OCI-LY1 (cell line): ENCODE measurements around the gene ADGRG4.

Experiments
- H2AFZ ChIP-seq: fragments of 200-600 bp; sonication (generic), shearing (Covaris generic); 2 replicates; pipeline ENCODE4 v1.6.0; 2014; ENCODE audit warnings: antibody characterized with exemption, mild to moderate bottlenecking, low read length
- H3F3A ChIP-seq: fragments of 200-600 bp; sonication (generic), shearing (Covaris generic); 2 replicates; pipeline ENCODE4 v1.6.0; 2014; ENCODE audit warnings: mild to moderate bottlenecking, antibody characterized with exemption, low read length, moderate library complexity; ENCODE audit not compliant: insufficient read depth
- H3K27ac ChIP-seq: fragments of 200-600 bp; sonication (generic); 2 replicates; pipeline ENCODE4 v1.5.1; 2014; ENCODE audit warnings: low read length, mixed run types, mild to moderate bottlenecking, low read depth; ENCODE audit not compliant: poor library complexity, severe bottlenecking
- H3K27me3 ChIP-seq: fragments of 200-600 bp; sonication (generic); 2 replicates; pipeline ENCODE4 v1.6.0; 2014; ENCODE audit warnings: antibody characterized with exemption, mild to moderate bottlenecking, low read length, moderate library complexity; ENCODE audit not compliant: insufficient read depth
- H3K36me3 ChIP-seq: fragments of 200-600 bp; sonication (generic); 2 replicates; pipeline ENCODE4 v1.6.1; 2014; ENCODE audit warnings: mild to moderate bottlenecking, antibody characterized with exemption, low read length, moderate library complexity, mixed read lengths; ENCODE audit not compliant: insufficient read depth
- H3K4me1 ChIP-seq: fragments of 200-600 bp; sonication (generic); 2 replicates; pipeline ENCODE4 v1.5.1; 2014; ENCODE audit warnings: mild to moderate bottlenecking, low read length, moderate library complexity; ENCODE audit not compliant: insufficient read depth, severe bottlenecking
- H3K4me2 ChIP-seq: fragments of 200-600 bp; sonication (generic), shearing (Covaris generic); 2 replicates; pipeline ENCODE4 v1.6.1; 2014; ENCODE audit warnings: low read length
- H3K4me3 ChIP-seq: fragments of 200-600 bp; sonication (generic); 2 replicates; pipeline ENCODE4 v1.5.1; 2014; ENCODE audit warnings: low read length, low read depth, mild to moderate bottlenecking, mixed read lengths; ENCODE audit not compliant: poor library complexity, severe bottlenecking
- H3K79me2 ChIP-seq: fragments of 200-600 bp; shearing (Covaris generic); 2 replicates; pipeline ENCODE4 v1.6.1; 2016; ENCODE audit warnings: mixed run types, low read length, mixed read lengths; ENCODE audit not compliant: insufficient read depth
- H3K9ac ChIP-seq: fragments of 200-600 bp; sonication (generic), shearing (Covaris generic); 2 replicates; pipeline ENCODE4 v1.6.1; 2014; ENCODE audit warnings: mild to moderate bottlenecking, low read length, mixed read lengths
- H3K9me2 ChIP-seq: fragments of 200-600 bp; sonication (generic), shearing (Covaris generic); 2 replicates; pipeline ENCODE4 v1.6.1; 2014; ENCODE audit warnings: low read depth, mild to moderate bottlenecking, low read length, mixed read lengths
- H3K9me3 ChIP-seq: fragments of 200-600 bp; shearing (Covaris generic); 2 replicates; pipeline ENCODE4 v1.6.1; 2014; ENCODE audit warnings: low read length, mixed read lengths
- H4K20me1 ChIP-seq: fragments of 200-600 bp; sonication (generic), shearing (Covaris generic); 2 replicates; pipeline ENCODE4 v1.6.0; 2016; ENCODE audit warnings: mild to moderate bottlenecking, low read length; ENCODE audit not compliant: insufficient read depth
- CTCF ChIP-seq: fragments of 200-600 bp; sonication (generic), shearing (Covaris generic); IDR thresholded peaks from 2 replicates; pipeline ENCODE4 v1.5.1; 2017; ENCODE audit warnings: mild to moderate bottlenecking, antibody characterized with exemption, low read length, moderate library complexity, mixed read lengths
- EZH2 ChIP-seq: fragments of 200-600 bp; sonication (generic), shearing (Covaris generic); IDR thresholded peaks from 2 replicates; pipeline ENCODE4 v1.8.0; 2017; ENCODE audit warnings: borderline replicate concordance, mixed run types, mild to moderate bottlenecking, antibody characterized with exemption, low read length, moderate library complexity, mixed read lengths

Gene ADGRG4

GRCh38 chrX:136304493-136304892 is 3.7 kb downstream of the ADGRG4 start:
- Histone ChIP-seq H3K9me3 (no peaks in the 10 kb centered on the region), H3K9ac (no peak overlapping the region), H3K27ac (no peak overlapping the region), H3K4me3 (no peak overlapping the region), H3K27me3 (no peaks in the 10 kb centered on the region), H3K36me3 (no peaks in the 10 kb centered on the region), H3K9me2 (no peaks in the 10 kb centered on the region), H3K4me2 (no peak overlapping the region), H4K20me1 (no peaks in the 10 kb centered on the region), H3F3A (no peaks in the 10 kb centered on the region), H2AFZ (no peak overlapping the region), H3K79me2 (no peaks in the 10 kb centered on the region), H3K4me1 (no peaks in the 10 kb centered on the region)
- no peak for TF ChIP-seq EZH2
- TF ChIP-seq CTCF: no peak

DNA sequence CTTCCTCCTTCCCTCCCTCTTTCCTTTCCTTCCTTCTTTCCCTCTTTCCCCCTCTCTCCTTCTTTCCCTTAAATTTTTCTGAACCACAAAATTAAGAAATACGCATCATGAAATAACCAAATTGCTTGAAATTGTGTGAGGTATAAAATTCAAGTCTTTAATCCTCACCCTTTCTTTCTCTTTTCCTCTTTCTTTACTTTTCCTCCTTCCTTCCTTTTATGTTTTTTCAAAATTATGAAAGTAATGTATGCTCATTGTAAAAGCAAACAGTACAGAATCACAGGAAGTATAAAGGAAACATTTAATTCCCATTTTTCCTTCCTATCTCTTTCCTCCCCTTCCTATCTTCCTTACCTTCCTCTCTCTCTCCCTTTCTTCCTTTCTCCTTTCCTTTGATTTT is 5.4 kb downstream of the ADGRG4 start:
- H2AFZ ChIP-seq: no peak overlapping the region
- no peak overlapping the region for H3K27ac ChIP-seq
- TF ChIP-seq CTCF (no peak), EZH2 (no peak)
- no peaks in the 10 kb centered on the region for H3K27me3 ChIP-seq
- H3K9ac ChIP-seq: no peak overlapping the region
- H3K9me2 ChIP-seq: no peaks in the 10 kb centered on the region
- no peaks in the 10 kb centered on the region for H3K9me3 ChIP-seq
- H3K36me3 ChIP-seq: no peaks in the 10 kb centered on the region
- no peak overlapping the region for H3K4me3 ChIP-seq
- no peaks in the 10 kb centered on the region for H3F3A ChIP-seq
- no peaks in the 10 kb centered on the region for H3K79me2 ChIP-seq
- no peaks in the 10 kb centered on the region for H3K4me1 ChIP-seq
- no peak overlapping the region for H3K4me2 ChIP-seq
- no peaks in the 10 kb centered on the region for H4K20me1 ChIP-seq

DNA sequence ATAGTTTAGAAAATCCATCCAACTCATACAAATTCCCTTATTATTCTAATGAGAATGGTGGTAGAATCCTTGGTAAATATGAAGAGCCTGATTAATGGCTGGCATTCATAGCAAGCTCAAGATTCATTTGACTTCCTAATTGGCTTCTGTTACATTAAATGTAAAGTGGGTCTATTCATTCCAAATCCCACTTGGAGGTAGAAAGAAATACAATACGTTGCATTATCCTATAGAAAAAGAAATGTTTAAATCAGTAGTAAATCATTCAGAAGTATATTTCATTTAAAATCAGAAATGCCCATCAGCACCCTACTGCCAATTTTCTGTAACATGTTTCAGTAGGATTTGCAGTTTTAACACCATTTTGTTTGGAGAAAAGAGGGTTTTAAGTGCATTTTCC is 6.7 kb downstream of the ADGRG4 start:
- H3F3A ChIP-seq: no peaks in the 10 kb centered on the region
- H3K79me2 ChIP-seq: no peaks in the 10 kb centered on the region
- no peaks in the 10 kb centered on the region for H3K27me3 ChIP-seq
- no peaks in the 10 kb centered on the region for H4K20me1 ChIP-seq
- no peak overlapping the region for H3K27ac ChIP-seq
- no peaks in the 10 kb centered on the region for H3K9me3 ChIP-seq
- no peaks in the 10 kb centered on the region for H3K36me3 ChIP-seq
- no peaks in the 10 kb centered on the region for H3K9me2 ChIP-seq
- no peak overlapping the region for H2AFZ ChIP-seq
- no peak overlapping the region for H3K4me2 ChIP-seq
- no peaks in the 10 kb centered on the region for H3K4me1 ChIP-seq
- H3K9ac ChIP-seq: no peak overlapping the region
- H3K4me3 ChIP-seq: no peak overlapping the region
- TF ChIP-seq CTCF: no peak
- no peak for TF ChIP-seq EZH2
